ENCODE data around the gene DHH.
A peak's percentile ranks its signal among the peaks of the same experiment; 100 is the strongest.
"Not testable (repeated sequence)": the region's sequence is repeated elsewhere in the genome, so short reads cannot be mapped to it uniquely, and the experiment has no call there.

Gene DHH

DNA sequence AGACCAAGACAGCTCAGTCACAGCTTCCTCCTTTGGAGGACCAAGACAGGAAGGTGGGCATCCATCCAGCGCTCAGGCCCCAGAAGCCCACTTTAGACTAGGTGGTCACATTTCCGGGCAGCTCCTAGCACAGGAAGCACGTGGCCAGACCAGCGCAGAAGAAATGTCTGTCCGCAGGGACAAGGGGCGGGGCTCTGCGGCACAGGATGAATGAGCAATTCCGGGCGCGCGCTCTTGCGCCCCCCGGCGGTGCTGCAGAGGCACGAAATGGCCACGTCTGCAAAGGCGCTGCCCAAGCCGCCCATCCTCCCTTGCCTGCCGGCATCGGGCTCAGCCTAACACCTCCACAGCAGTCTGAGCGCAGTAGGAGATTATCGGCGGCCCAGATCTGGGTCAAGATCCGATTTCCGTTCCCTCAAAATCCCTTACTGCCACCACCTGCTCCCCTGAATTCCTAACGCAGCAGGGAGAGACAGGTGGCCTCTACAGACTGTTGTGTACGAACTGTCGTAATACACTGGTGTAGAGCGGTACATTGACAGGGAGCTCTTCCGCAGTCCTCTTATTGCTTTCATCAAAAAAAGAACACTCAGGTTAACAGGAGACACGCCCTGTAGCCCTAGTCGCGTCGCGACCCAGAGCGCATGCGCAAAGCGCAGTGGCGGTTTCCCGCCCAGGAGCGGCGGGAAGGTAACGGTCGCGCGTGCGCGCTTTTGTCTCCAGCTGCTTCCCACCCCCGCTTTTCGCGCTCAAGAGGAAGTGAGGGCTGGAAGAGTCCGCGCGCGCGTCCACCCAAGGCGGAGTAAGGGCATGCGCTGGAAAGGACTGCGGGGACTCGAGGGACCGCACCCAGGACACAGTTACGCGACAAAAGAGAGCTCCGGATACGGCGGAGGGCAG lies 35.8 kb upstream of the DHH start:
- H3K9ac ChIP-seq (ENCODE audit: low read length) = peak overlapping the region; percentile 96
- H3K4me3 ChIP-seq (ENCODE audit: low read depth in 1 of 2, low read length in 2 of 2) = peak overlapping the region; percentile 93 to 97
- peaks cover 29% of the 10 kb centered on the region for H3K4me1 ChIP-seq (ENCODE audit: insufficient read depth, low read length)
- H3K27ac ChIP-seq (ENCODE audit: low read depth, low read length) = peak overlapping the region; percentile 99
- H3K36me3 ChIP-seq (ENCODE audit: insufficient read depth, low read length) = peaks cover 26% of the 10 kb centered on the region
- no peaks in the 10 kb centered on the region for H3K9me3 ChIP-seq (ENCODE audit: low read length)
- H3K27me3 ChIP-seq (ENCODE audit: control insufficient read depth in 1 of 2, insufficient read depth in 2 of 2, low read length in 2 of 2) = no peaks in the 10 kb centered on the region

DNA sequence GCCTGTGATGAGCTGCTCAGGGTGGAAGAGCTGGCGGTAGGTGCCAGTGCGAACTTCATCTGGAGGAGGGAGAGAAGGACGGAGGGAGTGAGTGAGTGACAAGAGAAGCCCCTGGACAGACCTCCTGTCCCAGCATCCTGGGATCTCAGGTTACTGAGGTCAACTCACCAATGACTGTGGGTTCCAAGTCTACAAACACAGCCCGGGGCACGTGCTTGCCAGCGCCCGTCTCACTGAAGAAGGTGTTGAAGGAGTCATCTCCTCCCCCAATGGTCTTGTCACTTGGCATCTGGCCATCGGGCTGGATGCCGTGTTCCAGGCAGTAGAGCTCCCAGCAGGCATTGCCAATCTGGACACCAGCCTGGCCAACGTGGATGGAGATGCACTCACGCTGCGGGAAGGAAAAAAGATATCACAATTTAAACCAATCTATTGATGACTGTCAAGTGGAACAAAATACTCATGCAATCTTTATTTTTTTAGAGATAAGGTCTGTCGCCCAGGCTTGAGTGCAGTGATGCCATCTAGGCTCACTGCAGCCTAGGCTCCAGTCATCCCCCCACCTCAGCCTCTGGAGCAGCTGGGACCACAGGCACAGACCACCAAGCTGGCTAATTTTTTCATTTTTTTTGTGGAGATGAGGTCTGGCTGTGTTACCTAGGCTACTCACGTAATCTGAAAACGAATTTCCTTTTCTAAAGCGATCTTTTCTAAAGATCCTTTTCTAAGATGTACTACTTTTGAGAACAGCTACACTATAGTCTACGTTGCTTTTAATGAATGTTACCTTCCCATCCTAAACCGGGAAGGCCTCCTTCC lies 34.9 kb upstream of the DHH start:
- peak overlapping the region; percentile 96 for H3K9ac ChIP-seq (ENCODE audit: low read length)
- peaks cover 26% of the 10 kb centered on the region for H3K36me3 ChIP-seq (ENCODE audit: insufficient read depth, low read length)
- peak overlapping the region; percentile 99 for H3K27ac ChIP-seq (ENCODE audit: low read depth, low read length)
- H3K4me3 ChIP-seq (ENCODE audit: low read depth in 1 of 2, low read length in 2 of 2) = peak overlapping the region; percentile 93 to 97
- H3K27me3 ChIP-seq (ENCODE audit: control insufficient read depth in 1 of 2, insufficient read depth in 2 of 2, low read length in 2 of 2) = no peaks in the 10 kb centered on the region
- H3K9me3 ChIP-seq (ENCODE audit: low read length) = no peaks in the 10 kb centered on the region
- H3K4me1 ChIP-seq (ENCODE audit: insufficient read depth, low read length) = peaks cover 29% of the 10 kb centered on the region

DNA sequence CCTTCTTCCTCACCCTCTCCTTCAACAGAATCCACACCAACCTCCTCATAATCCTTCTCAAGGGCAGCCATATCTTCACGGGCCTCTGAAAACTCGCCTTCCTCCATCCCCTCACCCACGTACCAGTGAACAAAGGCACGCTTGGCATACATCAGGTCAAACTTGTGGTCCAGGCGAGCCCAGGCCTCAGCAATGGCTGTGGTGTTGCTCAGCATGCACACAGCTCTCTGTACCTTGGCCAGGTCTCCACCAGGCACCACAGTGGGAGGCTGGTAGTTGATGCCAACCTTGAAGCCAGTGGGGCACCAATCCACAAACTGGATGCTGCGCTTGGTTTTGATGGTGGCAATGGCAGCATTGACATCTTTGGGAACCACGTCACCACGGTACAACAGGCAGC lies 33.4 kb upstream of the DHH start:
- H3K4me3 ChIP-seq (ENCODE audit: low read depth in 1 of 2, low read length in 2 of 2); H3K27ac ChIP-seq (ENCODE audit: low read depth, low read length); H3K9me3 ChIP-seq (ENCODE audit: low read length); H3K9ac ChIP-seq (ENCODE audit: low read length); H3K27me3 ChIP-seq (ENCODE audit: control insufficient read depth in 1 of 2, insufficient read depth in 2 of 2, low read length in 2 of 2): not testable (repeated sequence)
- peaks cover 26% of the 10 kb centered on the region for H3K4me1 ChIP-seq (ENCODE audit: insufficient read depth, low read length)
- H3K36me3 ChIP-seq (ENCODE audit: insufficient read depth, low read length) = peaks cover 26% of the 10 kb centered on the region

DNA sequence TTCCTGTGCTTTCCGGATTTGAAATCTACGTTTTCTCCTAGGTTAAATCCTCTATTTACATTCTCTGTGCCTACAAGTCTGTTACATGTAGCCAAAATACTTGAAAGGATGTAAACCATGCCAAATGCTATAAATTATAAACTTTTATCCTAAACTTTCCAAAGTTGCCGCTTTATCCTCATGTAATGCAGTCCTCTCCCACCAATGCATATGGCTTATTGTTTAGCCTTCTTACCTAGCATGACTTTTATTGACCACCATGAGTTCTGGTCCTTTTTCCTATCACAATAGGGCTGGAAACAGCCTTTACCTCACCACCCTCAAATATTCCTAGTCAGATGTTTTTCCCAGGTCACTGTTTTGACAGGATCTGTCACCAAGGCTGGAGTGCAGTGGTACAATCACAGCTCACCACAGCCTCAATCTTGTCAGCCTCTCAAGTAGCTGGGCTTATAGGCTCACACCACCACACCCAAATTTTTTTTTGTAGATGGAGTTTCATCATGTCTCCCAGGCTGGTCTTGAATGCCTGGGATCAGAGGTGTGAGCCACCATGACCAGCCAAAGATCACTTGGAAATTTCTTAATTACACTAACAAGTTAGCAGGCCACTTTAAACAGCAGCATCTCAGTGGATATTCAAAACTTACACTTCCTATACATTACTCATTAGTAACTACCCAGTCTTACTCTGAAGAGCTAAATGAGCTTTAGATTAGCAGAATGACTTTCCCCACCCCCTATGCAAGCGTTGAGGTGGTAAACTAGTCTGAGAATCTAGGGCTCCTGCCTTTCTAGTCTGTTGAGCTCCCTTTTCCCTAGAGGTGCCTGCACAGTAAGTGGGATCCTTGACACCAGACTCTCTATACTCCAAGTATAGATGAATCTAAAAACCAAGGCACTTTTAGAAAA lies 32.5 kb upstream of the DHH start:
- Histone ChIP-seq H3K4me1 (ENCODE audit: insufficient read depth, low read length) (peaks cover 17% of the 10 kb centered on the region), H3K9ac (ENCODE audit: low read length) (no peak overlapping the region), H3K27me3 (ENCODE audit: control insufficient read depth in 1 of 2, insufficient read depth in 2 of 2, low read length in 2 of 2) (no peaks in the 10 kb centered on the region), H3K27ac (ENCODE audit: low read depth, low read length) (no peak overlapping the region), H3K4me3 (ENCODE audit: low read depth in 1 of 2, low read length in 2 of 2) (no peak overlapping the region), H3K36me3 (ENCODE audit: insufficient read depth, low read length) (peaks cover 26% of the 10 kb centered on the region), H3K9me3 (ENCODE audit: low read length) (no peaks in the 10 kb centered on the region)

DNA sequence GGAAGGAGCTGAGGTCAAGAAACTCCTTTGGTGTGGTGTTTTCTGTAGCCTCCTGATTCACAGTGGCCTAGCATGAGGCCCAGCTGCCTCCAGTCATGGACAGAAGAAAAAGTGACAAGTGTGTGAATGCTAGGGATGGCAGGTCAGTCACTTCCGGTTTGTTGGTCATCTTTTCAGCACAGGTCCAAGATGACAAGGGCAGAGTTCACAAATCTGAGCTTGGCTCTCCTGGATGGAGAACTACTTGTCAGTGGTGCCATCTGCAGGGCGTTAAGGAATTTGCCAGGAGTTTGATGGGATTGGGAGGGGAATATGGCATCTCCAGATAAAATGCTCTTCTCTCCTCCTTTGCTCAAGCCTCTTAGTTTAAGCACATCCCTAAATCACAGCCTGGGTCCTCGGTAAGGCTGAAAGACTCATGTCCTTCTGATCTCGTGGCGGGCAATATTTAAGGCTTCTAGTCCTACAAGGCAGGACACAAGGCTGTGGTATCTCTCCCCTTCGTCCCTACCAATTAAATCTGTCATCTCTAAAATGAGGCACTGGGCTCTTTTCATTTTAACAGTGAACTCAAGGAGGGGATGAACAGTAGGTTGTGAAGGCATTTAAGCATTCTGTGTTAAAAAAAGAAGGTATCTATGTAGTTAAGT lies 26.6 kb upstream of the DHH start:
- no peaks in the 10 kb centered on the region for H3K27me3 ChIP-seq (ENCODE audit: control insufficient read depth in 1 of 2, insufficient read depth in 2 of 2, low read length in 2 of 2)
- H3K4me1 ChIP-seq (ENCODE audit: insufficient read depth, low read length) = no peaks in the 10 kb centered on the region
- H3K27ac ChIP-seq (ENCODE audit: low read depth, low read length) = no peak overlapping the region
- H3K9ac ChIP-seq (ENCODE audit: low read length) = no peak overlapping the region
- H3K4me3 ChIP-seq (ENCODE audit: low read depth in 1 of 2, low read length in 2 of 2) = no peak overlapping the region
- H3K36me3 ChIP-seq (ENCODE audit: insufficient read depth, low read length) = no peaks in the 10 kb centered on the region
- no peaks in the 10 kb centered on the region for H3K9me3 ChIP-seq (ENCODE audit: low read length)

DNA sequence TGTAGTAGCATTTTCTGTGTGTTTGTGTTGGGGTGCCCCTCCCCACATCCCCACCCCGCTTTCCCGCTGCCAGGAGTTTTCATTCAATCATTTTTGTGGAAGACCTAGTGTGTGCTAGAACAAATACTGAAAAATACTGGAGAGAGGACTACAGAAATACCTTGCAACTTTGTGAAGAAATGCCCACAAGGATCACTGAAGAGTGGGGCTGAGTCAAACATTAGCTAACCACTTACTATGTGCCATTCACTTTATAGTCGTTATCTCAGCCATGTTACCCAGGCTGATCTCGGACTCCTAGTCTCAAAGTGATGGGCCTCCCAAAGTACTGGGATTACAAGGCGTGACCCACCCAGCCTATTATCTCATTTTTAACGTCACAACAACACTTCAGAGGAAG lies 16.6 kb upstream of the DHH start:
- no peaks in the 10 kb centered on the region for H3K9me3 ChIP-seq (ENCODE audit: low read length)
- peaks cover 34% of the 10 kb centered on the region for H3K4me1 ChIP-seq (ENCODE audit: insufficient read depth, low read length)
- peak overlapping the region in 1 of 2 donors; percentile 100 for H3K4me3 ChIP-seq (ENCODE audit: low read depth in 1 of 2, low read length in 2 of 2)
- H3K9ac ChIP-seq (ENCODE audit: low read length) = peak overlapping the region; percentile 57
- H3K27me3 ChIP-seq (ENCODE audit: control insufficient read depth in 1 of 2, insufficient read depth in 2 of 2, low read length in 2 of 2) = no peaks in the 10 kb centered on the region
- H3K36me3 ChIP-seq (ENCODE audit: insufficient read depth, low read length) = peaks cover 7% of the 10 kb centered on the region
- peak overlapping the region; percentile 99 for H3K27ac ChIP-seq (ENCODE audit: low read depth, low read length)

DNA sequence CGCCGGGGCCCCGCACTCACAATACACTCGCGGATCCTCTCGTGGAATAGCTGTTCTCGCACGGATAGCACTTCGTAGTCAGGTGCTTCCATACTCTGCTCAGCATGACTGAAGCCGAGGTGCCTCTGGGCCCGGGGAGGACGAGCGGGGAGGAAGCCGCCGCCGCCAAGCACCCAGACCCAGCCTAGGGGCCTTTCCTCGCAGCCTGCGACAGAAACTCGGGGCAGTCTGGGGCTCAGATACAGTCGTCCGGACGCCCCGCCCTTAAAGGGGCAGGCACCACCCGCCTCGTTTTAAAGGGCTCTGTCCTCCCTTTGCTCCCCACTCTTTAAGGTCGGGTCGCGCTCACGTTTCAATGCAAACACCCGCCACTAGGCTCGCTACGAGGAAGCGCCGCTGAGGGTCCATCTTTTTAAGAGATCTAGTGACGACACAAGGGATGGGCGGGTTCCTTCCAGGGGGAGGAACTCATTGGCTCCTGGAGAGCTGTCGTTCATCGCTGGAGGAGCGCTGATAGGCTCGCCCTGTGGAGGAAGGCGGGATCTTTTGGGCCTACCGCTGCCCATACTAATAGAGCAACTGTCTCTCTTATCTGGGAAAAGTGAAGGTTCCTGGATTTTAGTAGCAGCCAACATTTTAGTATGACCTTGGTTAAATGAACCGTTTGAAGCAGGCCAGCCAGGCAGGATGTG lies 16.0 kb upstream of the DHH start, which contains the start of gene LMBR1L:
Gene LMBR1L, minus strand, starts transcription at position 384 of the 692 bp plus-strand sequence. Its CDS starts 292 bp downstream, at position 92.
- peak within 1 kb of the TSS; percentile 99 for H3K27ac ChIP-seq (ENCODE audit: low read depth, low read length)
- peaks cover 40% of the 10 kb centered on the region for H3K4me1 ChIP-seq (ENCODE audit: insufficient read depth, low read length)
- peak within 1 kb of the TSS; percentile 98 for H3K9ac ChIP-seq (ENCODE audit: low read length)
- H3K9me3 ChIP-seq (ENCODE audit: low read length) = no peaks in the 10 kb centered on the region
- peak within 1 kb of the TSS; percentile 91 to 100 for H3K4me3 ChIP-seq (ENCODE audit: low read depth in 1 of 2, low read length in 2 of 2)
- no peaks in the 10 kb centered on the region for H3K27me3 ChIP-seq (ENCODE audit: control insufficient read depth in 1 of 2, insufficient read depth in 2 of 2, low read length in 2 of 2)
- peaks cover 10% of the 10 kb centered on the region for H3K36me3 ChIP-seq (ENCODE audit: insufficient read depth, low read length)

DNA sequence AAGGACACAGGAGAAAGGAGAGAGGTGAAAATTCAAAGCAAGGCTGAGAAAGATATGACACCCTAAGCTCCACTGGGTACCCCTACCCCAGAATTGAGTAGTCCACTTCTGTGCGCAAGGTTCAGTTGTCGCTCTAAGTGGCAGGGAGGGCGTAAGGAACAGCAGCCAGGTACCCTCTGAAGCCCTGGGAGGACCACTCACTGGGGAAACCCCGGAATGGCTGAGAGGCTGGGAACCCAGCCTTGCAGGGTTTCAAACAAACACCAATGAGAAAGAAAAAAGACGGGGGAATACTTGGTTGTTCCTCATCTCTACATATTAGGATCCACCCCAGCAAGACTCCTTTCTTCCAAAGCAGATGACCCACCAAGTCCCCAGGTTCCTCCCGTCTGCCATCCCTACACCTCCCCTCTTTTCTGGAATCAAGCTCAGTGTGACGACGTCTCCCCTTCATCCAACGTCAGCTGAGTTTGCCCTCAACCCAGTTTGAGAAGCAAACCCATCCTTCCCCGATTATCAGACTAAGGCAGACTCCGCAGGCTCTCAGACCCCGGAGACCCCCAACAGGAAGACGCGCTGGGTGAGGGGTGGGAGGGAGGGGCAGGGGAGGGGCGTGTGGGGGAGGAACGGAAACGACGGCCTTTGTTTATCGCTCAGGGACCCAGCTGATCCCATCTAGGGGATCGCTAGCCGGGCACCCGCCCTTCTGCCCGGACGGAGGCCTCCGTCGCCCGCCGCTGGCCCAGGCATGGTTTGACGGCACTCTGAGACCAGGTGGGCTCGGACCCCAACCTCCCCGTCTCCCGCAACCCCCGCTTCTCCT lies 15.3 kb upstream of the DHH start:
- Histone ChIP-seq H3K27me3 (ENCODE audit: control insufficient read depth in 1 of 2, insufficient read depth in 2 of 2, low read length in 2 of 2) (no peaks in the 10 kb centered on the region), H3K27ac (ENCODE audit: low read depth, low read length) (peak overlapping the region; percentile 99), H3K9me3 (ENCODE audit: low read length) (no peaks in the 10 kb centered on the region), H3K4me1 (ENCODE audit: insufficient read depth, low read length) (peaks cover 48% of the 10 kb centered on the region), H3K4me3 (ENCODE audit: low read depth in 1 of 2, low read length in 2 of 2) (peak overlapping the region; percentile 91 to 100), H3K36me3 (ENCODE audit: insufficient read depth, low read length) (peaks cover 17% of the 10 kb centered on the region), H3K9ac (ENCODE audit: low read length) (peak overlapping the region; percentile 98)

DNA sequence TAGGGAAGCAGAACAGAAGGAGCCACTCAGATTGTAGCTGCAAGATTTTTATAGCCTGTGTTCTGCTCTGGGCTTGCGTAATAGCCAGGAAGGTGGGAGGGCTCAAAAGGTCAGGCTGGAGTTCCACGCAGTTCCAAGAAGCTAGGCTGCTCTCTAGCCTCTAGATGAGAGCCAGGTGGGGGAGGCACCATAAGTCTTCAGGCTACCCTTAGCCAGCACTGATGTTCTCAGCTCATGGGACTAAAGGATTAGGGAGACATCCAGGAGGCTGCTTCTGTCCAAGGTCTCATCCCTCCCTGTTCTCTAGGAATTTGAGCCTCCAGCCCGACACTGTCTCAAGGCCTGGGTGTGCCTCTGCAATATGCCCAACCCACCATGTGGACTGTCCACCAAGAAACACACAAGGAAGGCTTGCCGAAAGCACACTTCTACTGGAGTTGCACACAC lies 14.4 kb upstream of the DHH start:
- Histone ChIP-seq H3K4me1 (ENCODE audit: insufficient read depth, low read length) (peaks cover 48% of the 10 kb centered on the region), H3K9me3 (ENCODE audit: low read length) (no peaks in the 10 kb centered on the region), H3K9ac (ENCODE audit: low read length) (peak overlapping the region; percentile 98), H3K27me3 (ENCODE audit: control insufficient read depth in 1 of 2, insufficient read depth in 2 of 2, low read length in 2 of 2) (no peaks in the 10 kb centered on the region), H3K4me3 (ENCODE audit: low read depth in 1 of 2, low read length in 2 of 2) (peak overlapping the region; percentile 91 to 100), H3K36me3 (ENCODE audit: insufficient read depth, low read length) (peaks cover 26% of the 10 kb centered on the region), H3K27ac (ENCODE audit: low read depth, low read length) (peak overlapping the region; percentile 99)
